HEK293 (cell line): Measurements from ENCODE around the gene ABI3.
A peak's percentile ranks its signal among the peaks of the same experiment; 100 is the strongest.

ENCODE experiments used
- CTCF ChIA-PET: fragments of 350-600 bp; formaldehyde crosslinking; extraction: SDS; loops from one replicate; lab custom pipeline; 2021; ENCODE audit warnings: antibody characterized with exemption; lab: Yijun Ruan, JAX
- POLR2A ChIA-PET: fragments of 300-600 bp; formaldehyde crosslinking; extraction: SDS; loops from one replicate; lab custom pipeline; 2020; ENCODE audit warnings: antibody characterized with exemption, inconsistent platforms; lab: Yijun Ruan, JAX
- H3K27ac ChIP-seq: fragments of 200-500 bp; sonication (Bioruptor generic); 2 replicates; pipeline ENCODE4 v1.5.1; 2014; ENCODE audit warnings: low read depth, low read length, control low read depth, inconsistent platforms; ENCODE audit errors: extremely low read depth
- H3K36me3 ChIP-seq, 2 experiments: fragments of 200-500 bp in 1 of 2; sonication (Bioruptor generic) in 1 of 2; 1 replicate in 1 of 2; 2 replicates in 1 of 2; pipeline ENCODE4 v1.5.1; 2014 to 2017; ENCODE audit warnings: inconsistent platforms in 2 of 2, low read length in 2 of 2; ENCODE audit not compliant: control insufficient read depth in 2 of 2, insufficient read depth in 1 of 2
- H3K4me1 ChIP-seq: fragments of 200-500 bp; sonication (Bioruptor generic); 2 replicates; pipeline ENCODE4 v1.5.1; 2014; ENCODE audit warnings: mild to moderate bottlenecking, low read length, inconsistent platforms; ENCODE audit not compliant: control insufficient read depth, insufficient read depth
- H3K4me3 ChIP-seq: 2 replicates; pipeline ENCODE4 v1.5.1; 2011; ENCODE audit warnings: low read depth, mild to moderate bottlenecking, control low read depth, low read length, moderate library complexity
- H3K9me3 ChIP-seq: fragments of 200-500 bp; sonication (Bioruptor generic); 2 replicates; pipeline ENCODE4 v1.5.1; 2014; ENCODE audit warnings: low read depth, low read length, inconsistent platforms; ENCODE audit not compliant: control insufficient read depth, insufficient read depth
- KLF1 ChIP-seq: fragments of 450-650 bp; formaldehyde crosslinking; IDR thresholded peaks from 2 replicates; pipeline ENCODE4 v1.5.1; 2016; ENCODE audit warnings: missing biosample characterization, missing genetic modification characterization
- KLF9 ChIP-seq: fragments of 450-650 bp; formaldehyde crosslinking; IDR thresholded peaks from 2 replicates; pipeline ENCODE4 v1.5.1; 2016; ENCODE audit warnings: missing biosample characterization, missing genetic modification characterization, low read depth
- MYNN ChIP-seq: fragments of 450-650 bp; formaldehyde crosslinking; IDR thresholded peaks from 2 replicates; pipeline ENCODE4 v1.5.1; 2016; ENCODE audit warnings: missing biosample characterization, missing genetic modification characterization, borderline replicate concordance
- SCRT1 ChIP-seq: fragments of 450-650 bp; formaldehyde crosslinking; IDR thresholded peaks from 2 replicates; pipeline ENCODE4 v1.5.1; 2016; ENCODE audit warnings: missing biosample characterization, missing genetic modification characterization, borderline replicate concordance
- SP2 ChIP-seq: fragments of 450-650 bp; formaldehyde crosslinking; IDR thresholded peaks from 2 replicates; pipeline ENCODE4 v1.5.1; 2016; ENCODE audit warnings: missing biosample characterization, missing genetic modification characterization
- SP7 ChIP-seq: fragments of 450-650 bp; formaldehyde crosslinking; IDR thresholded peaks from 2 replicates; pipeline ENCODE4 v1.5.1; 2016; ENCODE audit warnings: missing biosample characterization, missing genetic modification characterization
- ZBTB21 ChIP-seq: fragments of 450-650 bp; formaldehyde crosslinking; IDR thresholded peaks from 2 replicates; pipeline ENCODE4 v1.5.1; 2017; ENCODE audit warnings: missing biosample characterization, missing genetic modification characterization
- ZBTB48 ChIP-seq: fragments of 450-650 bp; formaldehyde crosslinking; IDR thresholded peaks from 2 replicates; pipeline ENCODE4 v1.5.1; 2016; ENCODE audit warnings: missing biosample characterization, missing genetic modification characterization
- ZFHX2 ChIP-seq: fragments of 450-650 bp; formaldehyde crosslinking; conservative IDR thresholded peaks from 2 replicates; pipeline ENCODE4 v1.5.1; 2016; ENCODE audit warnings: missing biosample characterization, missing genetic modification characterization
- ZIC2 ChIP-seq: fragments of 450-650 bp; formaldehyde crosslinking; IDR thresholded peaks from 2 replicates; pipeline ENCODE4 v1.5.1; 2016; ENCODE audit warnings: missing biosample characterization, missing genetic modification characterization
- ZNF174 ChIP-seq: fragments of 450-650 bp; formaldehyde crosslinking; IDR thresholded peaks from 2 replicates; pipeline ENCODE4 v1.5.0; 2017; ENCODE audit warnings: missing biosample characterization, mild to moderate bottlenecking, missing genetic modification characterization
- ZNF341 ChIP-seq: fragments of 450-650 bp; formaldehyde crosslinking; IDR thresholded peaks from 2 replicates; pipeline ENCODE4; 2016; ENCODE audit warnings: low read depth, missing biosample characterization, missing genetic modification characterization
- ZNF366 ChIP-seq: fragments of 450-650 bp; formaldehyde crosslinking; conservative IDR thresholded peaks from 2 replicates; pipeline ENCODE4 v1.5.1; 2016; ENCODE audit warnings: missing biosample characterization, missing genetic modification characterization
- ZNF394 ChIP-seq: fragments of 450-650 bp; formaldehyde crosslinking; IDR thresholded peaks from 2 replicates; pipeline ENCODE4 v1.5.1; 2016; ENCODE audit warnings: missing biosample characterization, missing genetic modification characterization, mild to moderate bottlenecking, moderate library complexity, borderline replicate concordance
- ZNF423 ChIP-seq: fragments of 450-650 bp; formaldehyde crosslinking; IDR thresholded peaks from 2 replicates; pipeline ENCODE4 v1.5.1; 2016; ENCODE audit warnings: missing biosample characterization, missing genetic modification characterization
- ZNF529 ChIP-seq: fragments of 450-650 bp; formaldehyde crosslinking; IDR thresholded peaks from 2 replicates; pipeline ENCODE4 v1.5.1; 2017; ENCODE audit warnings: missing genetic modification characterization, missing biosample characterization; ENCODE audit not compliant: insufficient replicate concordance
- ZNF555 ChIP-seq: fragments of 450-650 bp; formaldehyde crosslinking; conservative IDR thresholded peaks from 2 replicates; pipeline ENCODE4 v1.5.1; 2017; ENCODE audit warnings: missing biosample characterization, mild to moderate bottlenecking, missing genetic modification characterization, inconsistent platforms
- ZNF561 ChIP-seq: fragments of 450-650 bp; IDR thresholded peaks from 2 replicates; pipeline ENCODE4 v1.5.1; 2018; ENCODE audit warnings: missing biosample characterization, missing genetic modification characterization, borderline replicate concordance
- ZNF658 ChIP-seq: fragments of 450-650 bp; formaldehyde crosslinking; IDR thresholded peaks from 2 replicates; pipeline ENCODE4; 2016; ENCODE audit warnings: missing biosample characterization, missing genetic modification characterization
- ZNF76 ChIP-seq: fragments of 450-650 bp; formaldehyde crosslinking; IDR thresholded peaks from 2 replicates; pipeline ENCODE4; 2016; ENCODE audit warnings: low read depth, missing biosample characterization, missing genetic modification characterization, borderline replicate concordance
- ZNF777 ChIP-seq: fragments of 450-650 bp; formaldehyde crosslinking; IDR thresholded peaks from 2 replicates; pipeline ENCODE4 v1.5.1; 2017; ENCODE audit warnings: missing biosample characterization, missing genetic modification characterization, borderline replicate concordance
- TF ChIP-seq, protein P1 (sequence below): fragments of 450-650 bp; formaldehyde crosslinking; IDR thresholded peaks from 2 replicates; pipeline ENCODE4 v1.5.1; 2016; ENCODE audit warnings: missing biosample characterization, missing genetic modification characterization
- TF ChIP-seq, protein P2 (sequence below): fragments of 450-650 bp; formaldehyde crosslinking; conservative IDR thresholded peaks from 2 replicates; pipeline ENCODE4 v1.5.1; 2016; ENCODE audit warnings: low read depth, missing biosample characterization, missing genetic modification characterization
- TF ChIP-seq, protein P3 (sequence below): fragments of 450-650 bp; formaldehyde crosslinking; IDR thresholded peaks from 2 replicates; pipeline ENCODE4 v1.5.1; 2017; ENCODE audit warnings: missing biosample characterization, mild to moderate bottlenecking, missing genetic modification characterization, moderate library complexity
- TF ChIP-seq, protein P4 (sequence below): fragments of 450-650 bp; formaldehyde crosslinking; IDR thresholded peaks from 2 replicates; pipeline ENCODE4 v1.5.1; 2016; ENCODE audit warnings: missing biosample characterization, missing genetic modification characterization
- TF ChIP-seq, protein P5 (sequence below): sonication (generic); formaldehyde crosslinking; IDR thresholded peaks from 2 replicates; pipeline ENCODE4 v1.8.1; 2022; ENCODE audit warnings: mild to moderate bottlenecking, moderate library complexity, missing genetic modification reagents

Gene ABI3

DNA sequence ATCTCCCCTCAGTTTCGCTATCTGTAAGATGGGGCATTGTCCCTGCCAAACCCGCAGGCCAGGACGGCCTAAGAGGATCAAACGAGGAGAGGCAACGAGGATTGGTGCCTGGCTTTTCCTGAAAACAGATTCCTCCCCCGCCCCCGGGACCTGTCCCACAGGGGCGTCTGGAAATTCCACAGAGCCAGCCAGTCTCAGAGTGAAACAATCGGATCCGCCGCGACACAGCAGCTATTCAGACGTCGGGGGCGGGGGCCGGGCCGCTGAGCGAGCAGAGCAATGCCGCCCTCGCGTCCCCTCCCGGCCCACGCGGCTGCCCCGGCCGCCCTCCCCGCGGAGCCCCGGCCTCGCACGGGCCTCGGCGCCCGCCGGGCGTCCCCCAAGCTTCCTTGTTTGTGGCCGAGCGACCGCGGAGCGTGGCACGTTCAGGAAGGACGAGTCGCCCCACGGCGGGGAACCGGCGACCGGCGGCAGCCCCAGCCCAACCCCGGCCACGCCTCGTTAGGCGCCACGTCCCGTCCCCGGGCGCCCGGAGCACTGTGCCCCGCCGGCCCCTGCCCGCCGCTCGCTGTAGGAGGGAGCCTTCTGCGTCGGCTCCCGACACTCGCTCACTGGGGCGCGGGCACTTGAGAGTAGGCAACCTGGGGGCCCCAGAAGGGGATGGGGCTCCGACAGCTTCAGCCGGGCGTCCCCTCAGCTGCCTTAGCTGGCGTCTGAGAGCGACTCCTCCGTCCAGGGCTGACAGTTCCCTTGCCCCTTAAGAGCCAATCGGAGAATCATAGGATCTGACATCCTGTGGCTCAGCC lies 49.7 kb downstream of the ABI3 start:
- H3K4me3 ChIP-seq, result peak overlapping the region; percentile 44
- peaks cover 4% of the 10 kb centered on the region; the same call in 1 of the 2 replicates for H3K4me1 ChIP-seq
- H3K9me3 ChIP-seq, result no peaks in the 10 kb centered on the region
- CTCF ChIA-PET, result interaction anchor here (0.6 to 1.7 kb wide), 7 partner anchors 12 to 245 kb away, joined by 3 to 7 read pairs (median 4); no protein-coding TSS in a partner anchor
- POLR2A ChIA-PET, result interaction anchor here (1.0 to 1.7 kb wide), 4 partner anchors 30 to 159 kb away, joined by 3 to 5 read pairs (median 4); partner anchors contain the start of gene PHOSPHO1
- H3K36me3 ChIP-seq, result no peaks in the 10 kb centered on the region
- H3K27ac ChIP-seq, result peak overlapping the region; percentile 63; the same call in 1 of the 2 replicates
- TF ChIP-seq ZIC2 (tag by site-specific recombination) (peak; percentile 94), ZNF423 (tag by site-specific recombination) (no peak), ZFHX2 (tag by site-specific recombination) (peak; percentile 86), KLF1 (no peak), ZNF174 (tag by site-specific recombination) (no peak), KLF9 (tag by site-specific recombination) (0 out of 2 replicates have a peak, but pooled peaks have one; percentile 9), ZBTB48 (tag by site-specific recombination) (peak; percentile 95; the same call in 1 of the 2 replicates), ZNF529 (no peak), ZNF777 (tag by site-specific recombination) (peak; percentile 63; the same call in 1 of the 2 replicates), ZNF658 (no peak), SP2 (peak; percentile 36), SP7 (tag by site-specific recombination) (peak; percentile 14; the same call in 1 of the 2 replicates), ZNF76 (no peak; the same call in 1 of the 2 replicates), ZNF341 (tag by site-specific recombination) (peak; percentile 92), ZBTB21 (tag by site-specific recombination) (no peak), ZNF561 (tag by site-specific recombination) (peak; percentile 71; the same call in 1 of the 2 replicates), MYNN (tag by site-specific recombination) (no peak), ZNF394 (tag by site-specific recombination) (no peak), SCRT1 (tag by site-specific recombination) (no peak), ZNF366 (tag by site-specific recombination) (no peak), ZNF555 (tag by site-specific recombination) (no peak)
- TF ChIP-seq, protein P1, sequence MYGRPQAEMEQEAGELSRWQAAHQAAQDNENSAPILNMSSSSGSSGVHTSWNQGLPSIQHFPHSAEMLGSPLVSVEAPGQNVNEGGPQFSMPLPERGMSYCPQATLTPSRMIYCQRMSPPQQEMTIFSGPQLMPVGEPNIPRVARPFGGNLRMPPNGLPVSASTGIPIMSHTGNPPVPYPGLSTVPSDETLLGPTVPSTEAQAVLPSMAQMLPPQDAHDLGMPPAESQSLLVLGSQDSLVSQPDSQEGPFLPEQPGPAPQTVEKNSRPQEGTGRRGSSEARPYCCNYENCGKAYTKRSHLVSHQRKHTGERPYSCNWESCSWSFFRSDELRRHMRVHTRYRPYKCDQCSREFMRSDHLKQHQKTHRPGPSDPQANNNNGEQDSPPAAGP (tag by site-specific recombination), result no peak
- TF ChIP-seq, protein P2, sequence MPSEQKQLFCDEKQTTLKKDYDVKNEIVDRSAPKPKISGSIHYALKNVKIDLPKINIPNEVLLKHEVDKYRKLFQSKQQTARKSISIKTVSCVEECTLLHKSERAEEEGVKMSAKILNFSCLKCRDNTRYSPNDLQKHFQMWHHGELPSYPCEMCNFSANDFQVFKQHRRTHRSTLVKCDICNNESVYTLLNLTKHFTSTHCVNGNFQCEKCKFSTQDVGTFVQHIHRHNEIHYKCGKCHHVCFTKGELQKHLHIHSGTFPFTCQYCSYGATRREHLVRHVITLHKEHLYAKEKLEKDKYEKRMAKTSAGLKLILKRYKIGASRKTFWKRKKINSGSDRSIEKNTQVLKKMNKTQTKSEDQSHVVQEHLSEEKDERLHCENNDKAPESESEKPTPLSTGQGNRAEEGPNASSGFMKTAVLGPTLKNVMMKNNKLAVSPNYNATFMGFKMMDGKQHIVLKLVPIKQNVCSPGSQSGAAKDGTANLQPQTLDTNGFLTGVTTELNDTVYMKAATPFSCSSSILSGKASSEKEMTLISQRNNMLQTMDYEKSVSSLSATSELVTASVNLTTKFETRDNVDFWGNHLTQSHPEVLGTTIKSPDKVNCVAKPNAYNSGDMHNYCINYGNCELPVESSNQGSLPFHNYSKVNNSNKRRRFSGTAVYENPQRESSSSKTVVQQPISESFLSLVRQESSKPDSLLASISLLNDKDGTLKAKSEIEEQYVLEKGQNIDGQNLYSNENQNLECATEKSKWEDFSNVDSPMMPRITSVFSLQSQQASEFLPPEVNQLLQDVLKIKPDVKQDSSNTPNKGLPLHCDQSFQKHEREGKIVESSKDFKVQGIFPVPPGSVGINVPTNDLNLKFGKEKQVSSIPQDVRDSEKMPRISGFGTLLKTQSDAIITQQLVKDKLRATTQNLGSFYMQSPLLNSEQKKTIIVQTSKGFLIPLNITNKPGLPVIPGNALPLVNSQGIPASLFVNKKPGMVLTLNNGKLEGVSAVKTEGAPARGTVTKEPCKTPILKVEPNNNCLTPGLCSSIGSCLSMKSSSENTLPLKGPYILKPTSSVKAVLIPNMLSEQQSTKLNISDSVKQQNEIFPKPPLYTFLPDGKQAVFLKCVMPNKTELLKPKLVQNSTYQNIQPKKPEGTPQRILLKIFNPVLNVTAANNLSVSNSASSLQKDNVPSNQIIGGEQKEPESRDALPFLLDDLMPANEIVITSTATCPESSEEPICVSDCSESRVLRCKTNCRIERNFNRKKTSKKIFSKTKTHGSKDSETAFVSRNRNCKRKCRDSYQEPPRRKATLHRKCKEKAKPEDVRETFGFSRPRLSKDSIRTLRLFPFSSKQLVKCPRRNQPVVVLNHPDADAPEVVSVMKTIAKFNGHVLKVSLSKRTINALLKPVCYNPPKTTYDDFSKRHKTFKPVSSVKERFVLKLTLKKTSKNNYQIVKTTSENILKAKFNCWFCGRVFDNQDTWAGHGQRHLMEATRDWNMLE (tag by site-specific recombination), result 0 out of 2 replicates have a peak, but pooled peaks have one; percentile 15
- TF ChIP-seq, protein P3, sequence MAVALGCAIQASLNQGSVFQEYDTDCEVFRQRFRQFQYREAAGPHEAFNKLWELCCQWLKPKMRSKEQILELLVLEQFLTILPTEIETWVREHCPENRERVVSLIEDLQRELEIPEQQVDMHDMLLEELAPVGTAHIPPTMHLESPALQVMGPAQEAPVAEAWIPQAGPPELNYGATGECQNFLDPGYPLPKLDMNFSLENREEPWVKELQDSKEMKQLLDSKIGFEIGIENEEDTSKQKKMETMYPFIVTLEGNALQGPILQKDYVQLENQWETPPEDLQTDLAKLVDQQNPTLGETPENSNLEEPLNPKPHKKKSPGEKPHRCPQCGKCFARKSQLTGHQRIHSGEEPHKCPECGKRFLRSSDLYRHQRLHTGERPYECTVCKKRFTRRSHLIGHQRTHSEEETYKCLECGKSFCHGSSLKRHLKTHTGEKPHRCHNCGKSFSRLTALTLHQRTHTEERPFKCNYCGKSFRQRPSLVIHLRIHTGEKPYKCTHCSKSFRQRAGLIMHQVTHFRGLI, result peak; percentile 74
- TF ChIP-seq, protein P4, sequence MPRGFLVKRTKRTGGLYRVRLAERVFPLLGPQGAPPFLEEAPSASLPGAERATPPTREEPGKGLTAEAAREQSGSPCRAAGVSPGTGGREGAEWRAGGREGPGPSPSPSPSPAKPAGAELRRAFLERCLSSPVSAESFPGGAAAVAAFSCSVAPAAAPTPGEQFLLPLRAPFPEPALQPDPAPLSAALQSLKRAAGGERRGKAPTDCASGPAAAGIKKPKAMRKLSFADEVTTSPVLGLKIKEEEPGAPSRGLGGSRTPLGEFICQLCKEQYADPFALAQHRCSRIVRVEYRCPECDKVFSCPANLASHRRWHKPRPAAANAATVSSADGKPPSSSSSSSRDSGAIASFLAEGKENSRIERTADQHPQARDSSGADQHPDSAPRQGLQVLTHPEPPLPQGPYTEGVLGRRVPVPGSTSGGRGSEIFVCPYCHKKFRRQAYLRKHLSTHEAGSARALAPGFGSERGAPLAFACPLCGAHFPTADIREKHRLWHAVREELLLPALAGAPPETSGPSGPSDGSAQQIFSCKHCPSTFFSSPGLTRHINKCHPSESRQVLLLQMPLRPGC (tag by site-specific recombination), result peak; percentile 12; the same call in 1 of the 2 replicates
- TF ChIP-seq, protein P5, sequence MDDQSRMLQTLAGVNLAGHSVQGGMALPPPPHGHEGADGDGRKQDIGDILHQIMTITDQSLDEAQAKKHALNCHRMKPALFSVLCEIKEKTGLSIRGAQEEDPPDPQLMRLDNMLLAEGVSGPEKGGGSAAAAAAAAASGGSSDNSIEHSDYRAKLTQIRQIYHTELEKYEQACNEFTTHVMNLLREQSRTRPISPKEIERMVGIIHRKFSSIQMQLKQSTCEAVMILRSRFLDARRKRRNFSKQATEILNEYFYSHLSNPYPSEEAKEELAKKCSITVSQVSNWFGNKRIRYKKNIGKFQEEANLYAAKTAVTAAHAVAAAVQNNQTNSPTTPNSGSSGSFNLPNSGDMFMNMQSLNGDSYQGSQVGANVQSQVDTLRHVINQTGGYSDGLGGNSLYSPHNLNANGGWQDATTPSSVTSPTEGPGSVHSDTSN (CRISPR knock-in tag), result 0 out of 2 replicates have a peak, but pooled peaks have one; percentile 37
